GM12865 (cell line): ENCODE data around the gene PFDN2.

ENCODE experiments used
- DNase-seq: peaks from one replicate; pipeline ENCODE4 v3.0.0; 2010; ENCODE audit warnings: low read depth
- H3K4me3 ChIP-seq: 2 replicates; pipeline ENCODE4 v1.5.1; 2011; ENCODE audit warnings: mild to moderate bottlenecking, low read depth, low read length, control low read depth
- TF ChIP-seq, protein P1 (sequence below): IDR thresholded peaks from 2 replicates; pipeline ENCODE4 v1.5.1; 2011; ENCODE audit warnings: low read length, control low read depth, low read depth, inconsistent platforms; ENCODE audit not compliant: insufficient read depth; ENCODE audit errors: missing control alignments

Gene PFDN2, protein sequence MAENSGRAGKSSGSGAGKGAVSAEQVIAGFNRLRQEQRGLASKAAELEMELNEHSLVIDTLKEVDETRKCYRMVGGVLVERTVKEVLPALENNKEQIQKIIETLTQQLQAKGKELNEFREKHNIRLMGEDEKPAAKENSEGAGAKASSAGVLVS

DNA sequence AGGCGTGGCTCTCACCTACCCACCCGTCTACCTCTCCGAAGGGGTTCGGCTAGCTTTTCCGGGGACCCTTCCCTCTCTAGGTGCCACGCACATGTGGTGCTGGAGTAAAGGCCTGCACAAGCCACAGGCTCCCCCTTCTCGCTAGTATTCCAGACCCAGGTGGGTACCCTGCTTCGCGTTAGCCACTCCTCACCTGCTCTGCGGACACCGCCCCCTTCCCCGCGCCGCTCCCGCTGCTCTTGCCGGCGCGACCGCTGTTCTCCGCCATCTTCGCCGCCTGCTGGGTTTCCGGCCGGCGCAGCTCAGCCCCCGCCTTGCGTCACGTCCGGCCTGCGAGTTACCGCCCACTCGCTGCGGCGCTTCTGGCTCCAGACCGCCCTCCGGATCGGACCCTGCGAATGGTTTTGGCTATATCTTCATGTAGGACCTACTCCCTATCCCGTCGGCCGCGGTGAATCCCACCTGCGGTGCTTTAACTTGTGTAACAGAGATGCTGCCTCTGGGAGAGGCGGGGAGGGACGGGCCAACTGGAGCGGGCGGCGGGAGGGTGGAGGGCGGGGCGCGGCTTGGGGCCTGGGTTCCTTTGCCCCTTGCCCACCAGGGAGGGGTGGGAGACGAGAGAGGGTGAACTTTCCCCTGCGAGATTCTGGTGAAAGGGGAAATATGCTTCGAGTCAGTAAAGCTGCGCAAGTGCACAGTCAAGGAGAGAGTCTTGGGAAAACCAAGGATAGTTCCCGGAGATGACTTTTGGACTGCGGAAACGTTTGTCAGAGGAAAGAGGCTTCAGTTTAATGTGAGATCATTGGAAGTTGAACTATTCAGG lies at the start of gene PFDN2, which contains the start of gene NIT1:
TSS of gene PFDN2 (minus strand) at position 279 of the 823 bp plus-strand sequence. CDS start at position 268, 11 bp downstream.
TSS of gene NIT1 (plus strand) at position 347 of the 823 bp plus-strand sequence. CDS start at position 419, 72 bp downstream.
- H3K4me3 ChIP-seq: peak within 1 kb of the TSS; percentile 74

DNA sequence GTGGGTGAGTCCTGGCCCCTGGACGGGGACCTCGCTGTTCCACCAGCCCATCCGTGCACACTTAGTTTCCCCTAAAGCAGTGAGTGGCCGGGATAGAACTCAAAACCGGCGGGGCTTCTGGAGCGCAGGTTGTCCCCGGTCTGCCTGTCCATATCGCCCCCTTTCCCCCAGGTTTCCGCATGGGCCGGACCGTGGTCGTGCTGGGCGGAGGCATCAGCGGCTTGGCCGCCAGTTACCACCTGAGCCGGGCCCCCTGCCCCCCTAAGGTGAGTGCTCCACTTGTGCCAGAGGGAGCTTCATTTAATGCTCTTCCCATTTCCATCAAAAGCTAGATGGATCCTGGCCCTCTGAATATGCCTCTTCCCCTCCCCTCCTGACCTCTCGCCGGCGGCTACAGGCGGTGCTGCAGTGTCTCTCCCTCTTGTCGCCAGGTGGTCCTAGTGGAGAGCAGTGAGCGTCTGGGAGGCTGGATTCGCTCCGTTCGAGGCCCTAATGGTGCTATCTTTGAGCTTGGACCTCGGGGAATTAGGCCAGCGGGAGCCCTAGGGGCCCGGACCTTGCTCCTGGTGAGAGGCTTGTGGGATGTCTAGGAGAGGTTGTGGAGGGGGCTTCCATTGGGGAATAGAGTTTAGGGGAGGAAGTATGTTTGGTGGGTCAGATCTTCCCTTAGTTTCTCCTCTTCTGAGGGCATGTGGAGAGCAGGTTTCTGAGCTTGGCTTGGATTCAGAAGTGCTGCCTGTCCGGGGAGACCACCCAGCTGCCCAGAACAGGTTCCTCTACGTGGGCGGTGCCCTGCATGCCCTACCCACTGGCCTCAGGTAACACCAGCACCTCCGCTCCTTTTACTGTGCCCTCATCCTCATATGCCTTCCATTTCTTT lies 49.1 kb upstream of the PFDN2 start:
- TF ChIP-seq, protein P1, sequence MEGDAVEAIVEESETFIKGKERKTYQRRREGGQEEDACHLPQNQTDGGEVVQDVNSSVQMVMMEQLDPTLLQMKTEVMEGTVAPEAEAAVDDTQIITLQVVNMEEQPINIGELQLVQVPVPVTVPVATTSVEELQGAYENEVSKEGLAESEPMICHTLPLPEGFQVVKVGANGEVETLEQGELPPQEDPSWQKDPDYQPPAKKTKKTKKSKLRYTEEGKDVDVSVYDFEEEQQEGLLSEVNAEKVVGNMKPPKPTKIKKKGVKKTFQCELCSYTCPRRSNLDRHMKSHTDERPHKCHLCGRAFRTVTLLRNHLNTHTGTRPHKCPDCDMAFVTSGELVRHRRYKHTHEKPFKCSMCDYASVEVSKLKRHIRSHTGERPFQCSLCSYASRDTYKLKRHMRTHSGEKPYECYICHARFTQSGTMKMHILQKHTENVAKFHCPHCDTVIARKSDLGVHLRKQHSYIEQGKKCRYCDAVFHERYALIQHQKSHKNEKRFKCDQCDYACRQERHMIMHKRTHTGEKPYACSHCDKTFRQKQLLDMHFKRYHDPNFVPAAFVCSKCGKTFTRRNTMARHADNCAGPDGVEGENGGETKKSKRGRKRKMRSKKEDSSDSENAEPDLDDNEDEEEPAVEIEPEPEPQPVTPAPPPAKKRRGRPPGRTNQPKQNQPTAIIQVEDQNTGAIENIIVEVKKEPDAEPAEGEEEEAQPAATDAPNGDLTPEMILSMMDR: no peak
- H3K4me3 ChIP-seq: peak overlapping the region; percentile 82
- DNase-seq: no peak

More for the DNA sequence above, at the start of gene PFDN2, which contains the start of gene NIT1:
- DNase-seq: peak; percentile 89
- TF ChIP-seq, protein P1: no peak

DNA sequence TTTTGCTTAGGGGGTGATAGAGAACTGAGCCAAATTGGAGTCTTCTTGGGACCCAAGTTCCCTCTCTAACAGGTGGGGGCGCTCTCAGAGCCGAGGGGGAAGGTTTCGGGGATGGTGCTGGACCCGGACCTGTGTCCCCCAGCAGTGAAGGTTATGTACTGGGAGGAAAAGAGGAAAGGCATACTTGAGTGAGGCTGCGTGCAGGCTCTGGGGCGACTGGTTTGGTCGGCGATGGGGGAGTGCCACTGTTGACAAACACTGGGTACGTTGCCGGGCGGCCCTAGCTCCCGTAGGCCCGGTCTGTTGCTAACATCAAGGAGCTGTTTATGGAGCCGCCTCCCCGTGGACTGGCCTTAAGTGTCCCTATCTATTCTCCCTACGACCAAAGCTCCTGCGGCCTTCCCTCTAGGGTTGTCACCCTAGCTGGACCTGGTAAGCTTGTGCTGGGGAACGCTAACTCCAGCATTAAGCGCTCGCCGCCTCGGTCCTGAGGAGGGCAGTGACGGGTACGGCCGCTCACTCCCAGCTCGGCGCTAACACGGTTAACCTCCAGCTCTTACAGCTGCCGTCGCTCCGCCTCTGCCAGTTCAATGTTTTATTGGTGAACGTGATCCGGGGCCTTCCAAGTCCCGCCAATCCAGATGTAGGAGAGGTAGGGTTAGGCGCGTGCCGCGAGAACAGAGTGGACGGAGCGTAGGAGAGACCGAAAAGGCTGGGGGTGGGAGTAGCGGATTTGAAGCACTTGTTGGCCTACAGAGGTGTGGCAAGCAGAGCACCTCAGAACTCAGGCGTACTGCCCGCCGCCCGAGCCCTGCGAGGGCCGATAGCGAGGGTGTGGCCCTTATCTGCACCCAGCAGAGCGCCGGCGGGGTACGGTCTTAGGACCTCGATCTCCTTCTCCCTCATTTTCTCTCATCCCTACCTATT lies 48.2 kb upstream of the PFDN2 start, which contains the start of gene PPOX:
TSS of gene PPOX (plus strand) at position 685 of the 927 bp plus-strand sequence. CDS start 422 bp downstream, outside the sequence.
- TF ChIP-seq, protein P1: peak; percentile 62
- H3K4me3 ChIP-seq: peak within 1 kb of the TSS; percentile 82
- DNase-seq: peak; percentile 99

DNA sequence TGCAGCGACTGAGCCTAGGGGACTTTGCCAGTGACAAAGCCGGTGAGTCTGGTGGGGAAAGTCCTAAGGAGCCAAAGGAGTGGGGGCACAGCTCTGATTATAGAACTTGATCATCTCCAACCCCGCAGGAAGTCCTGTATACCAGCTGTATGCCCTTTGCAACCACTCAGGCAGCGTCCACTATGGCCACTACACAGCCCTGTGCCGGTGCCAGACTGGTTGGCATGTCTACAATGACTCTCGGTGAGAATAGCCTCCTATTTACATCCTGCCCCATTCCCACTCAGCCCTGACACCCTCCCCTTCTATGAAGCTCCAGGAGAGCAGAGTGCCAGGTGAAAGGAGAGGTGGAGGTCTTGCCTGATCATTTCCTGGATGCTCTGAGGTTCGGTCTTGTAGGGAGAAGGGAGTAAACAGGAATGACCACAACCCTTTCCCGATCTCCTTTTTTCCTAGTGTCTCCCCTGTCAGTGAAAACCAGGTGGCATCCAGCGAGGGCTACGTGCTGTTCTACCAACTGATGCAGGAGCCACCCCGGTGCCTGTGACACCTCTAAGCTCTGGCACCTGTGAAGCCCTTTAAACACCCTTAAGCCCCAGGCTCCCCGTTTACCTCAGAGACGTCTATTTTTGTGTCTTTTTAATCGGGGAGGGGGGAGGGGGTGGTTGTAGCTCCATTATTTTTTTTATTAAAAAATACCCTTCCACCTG lies 47.2 kb upstream of the PFDN2 start:
- DNase-seq: no peak
- TF ChIP-seq, protein P1: no peak
- H3K4me3 ChIP-seq: peak overlapping the region; percentile 82

DNA sequence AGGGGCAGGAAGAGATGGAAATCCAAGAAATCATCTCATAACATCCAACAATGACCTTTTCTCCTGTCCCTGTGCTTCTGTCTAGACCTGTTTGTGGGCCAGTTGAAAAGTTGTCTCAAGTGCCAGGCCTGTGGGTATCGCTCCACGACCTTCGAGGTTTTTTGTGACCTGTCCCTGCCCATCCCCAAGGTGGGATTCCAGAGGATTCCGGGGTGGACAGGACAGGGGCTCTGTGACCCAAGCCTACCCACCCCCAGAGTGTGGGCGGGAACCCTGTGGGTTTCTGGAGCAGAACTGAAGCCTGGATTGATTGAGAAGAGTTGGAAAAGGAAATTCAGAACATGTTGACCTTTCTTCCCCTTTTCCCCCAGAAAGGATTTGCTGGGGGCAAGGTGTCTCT lies 46.0 kb upstream of the PFDN2 start:
- TF ChIP-seq, protein P1: no peak
- no peak overlapping the region for H3K4me3 ChIP-seq
- no peak for DNase-seq
